ENCODE data around the gene AOC3. TPM values are rescaled to one million over a fixed set of nuclear protein-coding genes. Genes with fewer than 3 reads are reported as not detected.

AOC3 gene
- total RNA-seq, 1 experiment from 2014 or later, result 0.26 TPM

DNA sequence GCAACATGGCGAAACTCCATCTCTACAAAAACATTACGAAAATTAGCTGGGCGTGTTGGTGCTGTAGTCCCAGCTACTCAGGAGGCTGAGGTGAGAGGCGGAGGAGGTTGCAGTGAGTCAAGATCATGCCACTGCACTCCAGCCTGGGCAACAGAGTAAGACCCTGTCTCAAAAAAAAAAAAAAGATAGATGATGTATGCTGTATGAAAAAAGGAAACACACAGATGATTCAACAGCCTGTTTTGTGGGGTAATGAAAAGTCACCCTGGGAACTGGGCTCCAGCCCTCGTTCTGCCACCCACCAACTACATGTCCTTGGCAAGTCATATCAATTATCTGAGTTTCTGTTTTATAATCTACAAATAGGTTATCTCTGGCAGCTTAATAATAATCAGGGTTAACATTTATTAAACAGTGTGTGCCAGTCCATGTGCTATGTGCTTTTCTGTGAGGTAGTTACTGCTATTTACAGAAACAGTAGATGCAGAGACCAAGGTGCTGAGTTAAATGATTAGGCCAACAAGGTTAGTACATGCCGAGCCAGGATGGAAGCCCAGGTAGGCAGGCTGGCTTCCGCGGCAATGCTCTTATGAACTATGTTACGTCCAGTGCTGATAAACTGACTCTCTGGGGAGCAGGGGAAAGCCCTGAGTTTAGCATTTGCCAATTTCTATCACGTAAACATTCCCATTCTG is 50.7 kb downstream of the AOC3 start:
- DNase-seq (ENCODE audit: low read depth, low spot score), result no peak
- in situ Hi-C loops (cut with HindIII; ENCODE audit: low pct_unique_long_range_greater_than_20kb, low sequenced_read_pairs), result no loop called here

DNA sequence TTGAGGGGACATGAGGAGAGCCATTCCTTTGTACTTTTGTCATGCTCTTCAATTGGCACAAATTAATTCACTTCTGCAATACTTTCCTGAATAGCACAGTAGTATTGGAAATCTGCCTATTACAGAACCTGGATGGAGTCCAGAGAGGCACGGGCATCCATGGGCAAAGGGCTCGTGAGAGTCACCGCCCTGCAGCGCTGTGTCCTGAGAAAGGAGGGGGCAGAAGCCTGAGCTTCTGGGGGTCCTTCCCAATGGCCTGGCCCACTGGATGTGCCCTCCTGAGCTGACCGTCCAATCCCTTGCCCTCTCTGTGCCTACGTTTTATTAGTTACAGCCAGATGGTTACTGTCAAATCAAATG is 53.1 kb downstream of the AOC3 start:
- DNase-seq (ENCODE audit: low read depth, low spot score), result no peak
- in situ Hi-C loops (cut with HindIII; ENCODE audit: low pct_unique_long_range_greater_than_20kb, low sequenced_read_pairs), result no loop called here

- no peak for DNase-seq (ENCODE audit: low read depth, low spot score)
- in situ Hi-C loops (cut with HindIII; ENCODE audit: low pct_unique_long_range_greater_than_20kb, low sequenced_read_pairs), result no loop called here
These were observed 55.9 kb downstream of the AOC3 start for GRCh38 chr17:42906772-42907446.

Small RNAs within 50 kb of the gene (small RNA-seq; reads per million reads assigned to genes)
- gene MIR6781 (0 reads per million in 2 experiments), gene RNU6-287P (0 reads per million in 2 experiments)

Other genes with a start within 250 kb of the AOC3 start
- 55.6 and 56.3 TPM in 2 replicates for gene RETREG3, start 241.8 kb upstream of the AOC3 start, total RNA-seq (2014; rRNA removed; shearing (Covaris generic))
- 51.7 and 52.1 TPM in 2 replicates for gene TUBG1, start 241.5 kb upstream of the AOC3 start, total RNA-seq (2014; rRNA removed; shearing (Covaris generic))
- gene TUBG2, start 191.9 kb upstream of the AOC3 start, total RNA-seq (2014; rRNA removed; shearing (Covaris generic)), result 8.7 and 9.9 TPM in 2 replicates
- 10.1 and 11.1 TPM in 2 replicates for gene PLEKHH3, start 174.2 kb upstream of the AOC3 start, total RNA-seq (2014; rRNA removed; shearing (Covaris generic))
- gene CCR10, start 169.4 kb upstream of the AOC3 start, total RNA-seq (2014; rRNA removed; shearing (Covaris generic)), result 0.43 and 0.63 TPM in 2 replicates
- gene CNTNAP1, start 168.7 kb upstream of the AOC3 start, total RNA-seq (2014; rRNA removed; shearing (Covaris generic)), result 2.5 and 4.6 TPM in 2 replicates
- gene EZH1, start 106.2 kb upstream of the AOC3 start, total RNA-seq (2014; rRNA removed; shearing (Covaris generic)), result 14.4 and 15.4 TPM in 2 replicates
- not detected in 2 replicates for gene RAMP2, start 90.0 kb upstream of the AOC3 start, total RNA-seq (2014; rRNA removed; shearing (Covaris generic))
- gene VPS25, start 77.8 kb upstream of the AOC3 start, total RNA-seq (2014; rRNA removed; shearing (Covaris generic)), result 125 and 127 TPM in 2 replicates
- 0.21 and 0.53 TPM in 2 replicates for gene WNK4, start 70.6 kb upstream of the AOC3 start, total RNA-seq (2014; rRNA removed; shearing (Covaris generic))
- 123 and 145 TPM in 2 replicates for gene COA3, start 52.5 kb upstream of the AOC3 start, total RNA-seq (2014; rRNA removed; shearing (Covaris generic))
- gene CNTD1, start 52.3 kb upstream of the AOC3 start, total RNA-seq (2014; rRNA removed; shearing (Covaris generic)), result 0.05 and 0.37 TPM in 2 replicates
- gene BECN1, start 26.9 kb upstream of the AOC3 start, total RNA-seq (2014; rRNA removed; shearing (Covaris generic)), result 149 and 159 TPM in 2 replicates
- gene PSME3, start 17.8 kb upstream of the AOC3 start, total RNA-seq (2014; rRNA removed; shearing (Covaris generic)), result 139 and 154 TPM in 2 replicates
- gene AOC2, start 6.6 kb upstream of the AOC3 start, total RNA-seq (2014; rRNA removed; shearing (Covaris generic)), result 0.26 and 0.69 TPM in 2 replicates
- gene G6PC1, start 49.6 kb downstream of the AOC3 start, total RNA-seq (2014; rRNA removed; shearing (Covaris generic)), result not detected in 2 replicates
- gene AARSD1, start 113.3 kb downstream of the AOC3 start, total RNA-seq (2014; rRNA removed; shearing (Covaris generic)), result 24.3 and 26.7 TPM in 2 replicates
- gene PTGES3L, start 128.9 kb downstream of the AOC3 start, total RNA-seq (2014; rRNA removed; shearing (Covaris generic)), result 0.42 TPM in 1 of 2 replicates, not detected in the other
- gene RUNDC1, start 129.4 kb downstream of the AOC3 start, total RNA-seq (2014; rRNA removed; shearing (Covaris generic)), result 6.2 and 7.2 TPM in 2 replicates
- 2,384 and 3,000 TPM in 2 replicates for gene RPL27, start 147.2 kb downstream of the AOC3 start, total RNA-seq (2014; rRNA removed; shearing (Covaris generic))
- gene IFI35, start 155.6 kb downstream of the AOC3 start, total RNA-seq (2014; rRNA removed; shearing (Covaris generic)), result 55.8 and 63.1 TPM in 2 replicates
- gene VAT1, start 171.2 kb downstream of the AOC3 start, total RNA-seq (2014; rRNA removed; shearing (Covaris generic)), result 315 and 329 TPM in 2 replicates
- gene RND2, start 174.0 kb downstream of the AOC3 start, total RNA-seq (2014; rRNA removed; shearing (Covaris generic)), result not detected in 2 replicates